MG63 (cell line): Measurements from ENCODE around the gene TUBGCP5. TPM values are rescaled to one million over a fixed set of nuclear protein-coding genes. Genes with fewer than 3 reads are reported as not detected.
A peak's percentile ranks its signal among the peaks of the same experiment; 100 is the strongest.

ENCODE experiments used
- DNase-seq: peaks from one replicate; pipeline ENCODE4 v3.0.0-alpha.2; 2020
- H3K27me3 ChIP-seq: fragments of 250-450 bp; sonication (Bioruptor Pico); 2 replicates; pipeline ENCODE4 v1.5.1; 2020; ENCODE audit warnings: mild to moderate bottlenecking, moderate library complexity
- H3K36me3 ChIP-seq: fragments of 250-450 bp; sonication (Bioruptor Pico); 2 replicates; pipeline ENCODE4 v1.5.1; 2020; ENCODE audit warnings: mild to moderate bottlenecking, moderate library complexity
- H3K4me3 ChIP-seq: fragments of 250-450 bp; sonication (Bioruptor Pico); 2 replicates; pipeline ENCODE4 v1.5.1; 2020; ENCODE audit warnings: mild to moderate bottlenecking, moderate library complexity
- H3K9me3 ChIP-seq: fragments of 250-450 bp; sonication (Bioruptor Pico); 2 replicates; pipeline ENCODE4 v1.5.1; 2020; ENCODE audit warnings: mild to moderate bottlenecking, moderate library complexity
- total RNA-seq: library from RNA; depleted of rRNA; stranded (reverse); fragments of >200 nt; shearing (Covaris generic); gene quantifications from 2 replicates; pipeline ENCODE4 v1.2.3, GENCODE V29; 2014; ENCODE audit warnings: low replicate concordance

TUBGCP5 gene
- total RNA-seq, 1 experiment from 2014 or later: 21.9 TPM

DNA sequence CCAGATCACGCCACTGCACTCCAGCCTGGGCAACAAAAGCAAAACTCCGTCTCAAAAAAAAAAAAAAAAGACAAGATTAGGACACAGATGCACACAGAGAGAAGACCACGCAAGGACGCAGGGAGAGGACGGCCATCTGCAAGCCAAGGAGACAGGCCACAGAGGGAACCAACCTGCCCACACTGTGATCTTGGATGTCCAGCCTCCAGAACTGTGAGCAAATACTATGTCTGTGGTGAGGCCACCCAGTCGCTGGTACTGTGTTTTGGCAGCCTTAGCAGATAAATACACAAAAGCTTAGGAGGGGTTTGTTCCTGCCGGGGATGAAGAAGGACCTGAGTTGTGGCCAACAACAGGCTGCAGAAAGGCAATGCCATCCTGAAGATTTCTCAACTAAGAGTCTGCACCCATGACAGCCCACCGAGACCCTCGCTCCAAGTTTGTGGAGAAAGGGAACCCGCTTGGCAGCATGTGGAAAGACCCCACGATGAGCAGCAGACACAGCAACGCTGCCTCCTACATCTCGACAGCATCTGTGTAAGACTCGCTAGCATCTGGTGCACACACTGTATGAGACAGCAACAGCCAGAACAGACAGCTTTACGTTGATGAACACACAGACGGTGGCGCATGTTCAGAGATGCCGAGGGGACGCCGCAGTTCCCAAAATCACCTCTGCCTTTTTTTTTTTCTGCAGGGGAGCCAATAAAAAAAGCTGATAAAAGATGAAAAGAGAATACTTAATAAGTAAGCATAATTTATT, 72.9 kb downstream of the TUBGCP5 start:
- no peak for DNase-seq
- peaks cover 15% of the 10 kb centered on the region for H3K36me3 ChIP-seq
- H3K27me3 ChIP-seq: no peaks in the 10 kb centered on the region
- H3K9me3 ChIP-seq: peaks cover 13% of the 10 kb centered on the region
- no peak overlapping the region for H3K4me3 ChIP-seq

DNA sequence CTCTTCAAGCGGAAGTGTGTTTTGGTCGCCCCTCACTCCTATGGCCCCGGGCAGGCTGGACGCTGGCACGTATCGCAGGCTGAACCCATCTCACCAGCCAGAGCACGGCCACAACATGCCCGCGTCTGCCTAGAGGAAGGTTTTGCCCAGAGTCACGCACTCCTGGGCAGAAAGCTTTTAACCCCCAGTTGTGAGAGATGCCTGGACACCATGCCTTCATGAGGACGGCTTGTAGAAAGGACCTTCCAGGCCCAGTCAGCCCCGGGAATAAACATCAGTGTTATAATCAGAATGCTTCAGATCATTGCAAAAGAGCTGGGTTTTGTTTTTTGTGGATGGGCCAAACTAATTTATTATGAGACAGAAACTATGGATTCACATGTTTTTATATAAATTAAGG, 75.7 kb downstream of the TUBGCP5 start:
- H3K9me3 ChIP-seq: no peaks in the 10 kb centered on the region
- peaks cover 5% of the 10 kb centered on the region for H3K36me3 ChIP-seq
- H3K27me3 ChIP-seq: no peaks in the 10 kb centered on the region
- DNase-seq: no peak
- H3K4me3 ChIP-seq: no peak overlapping the region

- peaks cover 5% of the 10 kb centered on the region for H3K36me3 ChIP-seq
- no peak overlapping the region for H3K4me3 ChIP-seq
- H3K9me3 ChIP-seq: no peaks in the 10 kb centered on the region
- H3K27me3 ChIP-seq: no peaks in the 10 kb centered on the region
- no peak for DNase-seq
These were observed 76.8 kb downstream of the TUBGCP5 start for GRCh38 chr15:22962611-22963010.

GRCh38 chr15:22961762-22962161, 77.6 kb downstream of the TUBGCP5 start:
- Histone ChIP-seq H3K36me3 (peaks cover 5% of the 10 kb centered on the region), H3K4me3 (no peak overlapping the region), H3K27me3 (no peaks in the 10 kb centered on the region), H3K9me3 (no peaks in the 10 kb centered on the region)
- peak; percentile 31 for DNase-seq

GRCh38 chr15:22960556-22960955, 78.8 kb downstream of the TUBGCP5 start:
- no peak overlapping the region for H3K4me3 ChIP-seq
- peaks cover 5% of the 10 kb centered on the region for H3K36me3 ChIP-seq
- no peaks in the 10 kb centered on the region for H3K27me3 ChIP-seq
- no peaks in the 10 kb centered on the region for H3K9me3 ChIP-seq
- no peak for DNase-seq

DNA sequence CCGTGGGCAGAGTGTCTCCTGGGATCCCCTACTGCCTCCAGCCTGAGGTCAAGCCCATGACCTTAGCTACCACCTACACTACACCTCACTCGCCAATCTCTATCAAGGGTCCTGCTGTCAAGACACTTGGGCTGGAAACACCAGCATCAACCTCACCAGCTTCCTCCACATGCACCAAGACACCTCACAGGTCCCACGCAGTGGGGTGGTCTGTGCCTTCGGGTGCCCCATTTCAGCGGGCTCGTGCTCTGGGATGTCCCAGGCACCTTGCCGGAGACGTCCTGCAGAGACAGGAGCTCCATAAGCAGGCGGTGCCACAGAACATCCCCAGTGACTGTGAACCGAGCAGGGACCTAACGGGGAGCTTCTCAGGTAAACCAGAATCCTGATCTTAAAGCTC, 79.2 kb downstream of the TUBGCP5 start:
- no peak for DNase-seq
- Histone ChIP-seq H3K4me3 (no peak overlapping the region), H3K36me3 (peaks cover 5% of the 10 kb centered on the region), H3K27me3 (no peaks in the 10 kb centered on the region), H3K9me3 (no peaks in the 10 kb centered on the region)

- no peak for DNase-seq
These were observed 79.9 kb downstream of the TUBGCP5 start for GRCh38 chr15:22959321-22960101.

DNA sequence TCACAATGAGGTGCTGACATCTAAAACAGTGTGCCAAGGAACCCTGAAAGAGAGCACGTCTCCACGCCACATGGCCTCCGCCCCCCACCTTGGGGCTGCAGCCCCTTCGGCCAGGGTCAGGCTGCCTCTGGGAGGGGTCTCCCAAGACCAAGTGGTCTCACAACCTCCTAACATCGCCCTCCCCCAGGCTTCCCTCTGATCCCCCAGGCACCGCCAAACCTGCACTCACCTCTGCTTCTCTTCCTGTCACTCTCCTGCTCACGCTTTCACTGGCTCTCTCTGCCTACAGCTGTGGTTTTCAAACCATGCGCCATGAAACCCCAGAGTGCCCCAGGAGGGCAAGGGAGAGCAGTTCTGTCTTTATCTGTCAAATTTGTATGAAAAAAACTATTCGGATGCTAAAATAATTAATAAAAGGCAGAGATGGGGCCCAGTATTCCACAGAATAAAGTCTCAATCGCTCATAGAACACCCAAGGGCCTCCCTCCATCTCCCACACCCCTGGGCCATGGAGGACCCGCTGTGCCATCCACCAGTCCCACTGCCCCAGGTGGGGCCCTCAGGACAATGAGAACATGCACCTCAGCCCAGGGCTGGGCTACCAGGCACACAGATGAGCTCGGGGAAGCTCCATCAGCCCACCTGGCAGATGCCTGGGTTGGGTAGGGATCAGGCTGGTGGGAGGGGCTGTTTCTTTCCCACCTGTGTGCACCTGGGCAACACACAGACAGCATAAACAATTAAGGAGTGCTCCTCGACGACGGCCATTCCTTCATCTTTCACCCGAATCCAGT, 80.7 kb downstream of the TUBGCP5 start:
- no peak for DNase-seq
- Histone ChIP-seq H3K27me3 (no peaks in the 10 kb centered on the region), H3K9me3 (no peaks in the 10 kb centered on the region), H3K4me3 (no peak overlapping the region), H3K36me3 (peaks cover 3% of the 10 kb centered on the region; the same call in 1 of the 2 replicates)

More at GRCh38 chr15:22959321-22960101, 79.9 kb downstream of the TUBGCP5 start:
- H3K9me3 ChIP-seq: no peaks in the 10 kb centered on the region
- H3K27me3 ChIP-seq: no peaks in the 10 kb centered on the region
- peaks cover 3% of the 10 kb centered on the region; the same call in 1 of the 2 replicates for H3K36me3 ChIP-seq
- H3K4me3 ChIP-seq: no peak overlapping the region

- no peak overlapping the region for H3K4me3 ChIP-seq
- H3K9me3 ChIP-seq: no peaks in the 10 kb centered on the region
- H3K27me3 ChIP-seq: no peaks in the 10 kb centered on the region
- H3K36me3 ChIP-seq: no peaks in the 10 kb centered on the region
- no peak for DNase-seq
These were observed 82.5 kb downstream of the TUBGCP5 start for GRCh38 chr15:22956978-22957260.

DNA sequence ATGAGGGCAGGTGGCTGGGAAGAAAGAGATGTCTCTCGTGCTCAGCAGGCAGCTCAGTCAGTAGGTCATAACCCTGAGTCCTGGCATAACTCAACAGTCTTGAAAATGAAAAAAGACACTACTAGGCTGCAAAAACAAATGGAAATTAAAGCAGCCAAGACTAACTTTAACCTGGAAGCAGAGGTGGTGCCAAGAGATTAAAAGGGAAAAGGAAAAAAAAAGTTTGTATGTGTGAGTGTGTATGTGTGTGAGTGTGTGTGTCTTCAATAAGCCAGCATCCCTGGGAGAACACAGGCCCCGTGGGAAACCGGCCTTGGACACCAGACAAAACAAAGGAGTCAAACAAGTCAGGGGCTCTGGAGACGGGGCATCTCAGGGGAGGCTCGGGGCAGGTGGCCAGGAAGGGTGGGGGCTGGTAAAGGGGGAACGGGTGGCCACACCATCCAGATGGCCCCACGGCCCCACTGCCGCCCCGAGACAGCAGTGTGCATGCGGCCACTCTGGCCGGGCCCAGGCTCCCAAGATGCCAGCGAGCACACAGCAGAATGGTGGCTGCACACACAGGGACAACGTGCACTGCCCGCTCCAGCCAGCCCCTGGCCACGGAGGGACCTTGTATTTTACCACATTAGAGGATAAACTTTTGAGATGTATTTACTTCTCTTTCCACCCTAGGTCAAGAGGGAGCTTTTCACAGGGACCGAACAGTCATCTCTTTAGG, 83.0 kb downstream of the TUBGCP5 start:
- H3K36me3 ChIP-seq: no peaks in the 10 kb centered on the region
- no peaks in the 10 kb centered on the region for H3K9me3 ChIP-seq
- no peak overlapping the region for H3K4me3 ChIP-seq
- DNase-seq: no peak
- no peaks in the 10 kb centered on the region for H3K27me3 ChIP-seq

- Histone ChIP-seq H3K27me3 (no peaks in the 10 kb centered on the region), H3K36me3 (no peaks in the 10 kb centered on the region), H3K9me3 (no peaks in the 10 kb centered on the region), H3K4me3 (no peak overlapping the region)
- no peak for DNase-seq
These were observed 83.7 kb downstream of the TUBGCP5 start for GRCh38 chr15:22955544-22956119.

- H3K36me3 ChIP-seq: no peaks in the 10 kb centered on the region
- no peaks in the 10 kb centered on the region for H3K27me3 ChIP-seq
- DNase-seq: no peak
- H3K4me3 ChIP-seq: no peak overlapping the region
- no peaks in the 10 kb centered on the region for H3K9me3 ChIP-seq
These were observed 84.4 kb downstream of the TUBGCP5 start for GRCh38 chr15:22954798-22955543.

- H3K36me3 ChIP-seq: no peaks in the 10 kb centered on the region
- no peaks in the 10 kb centered on the region for H3K27me3 ChIP-seq
- H3K4me3 ChIP-seq: no peak overlapping the region
- H3K9me3 ChIP-seq: no peaks in the 10 kb centered on the region
- DNase-seq: no peak
These were observed 85.0 kb downstream of the TUBGCP5 start for GRCh38 chr15:22954326-22954725.

DNA sequence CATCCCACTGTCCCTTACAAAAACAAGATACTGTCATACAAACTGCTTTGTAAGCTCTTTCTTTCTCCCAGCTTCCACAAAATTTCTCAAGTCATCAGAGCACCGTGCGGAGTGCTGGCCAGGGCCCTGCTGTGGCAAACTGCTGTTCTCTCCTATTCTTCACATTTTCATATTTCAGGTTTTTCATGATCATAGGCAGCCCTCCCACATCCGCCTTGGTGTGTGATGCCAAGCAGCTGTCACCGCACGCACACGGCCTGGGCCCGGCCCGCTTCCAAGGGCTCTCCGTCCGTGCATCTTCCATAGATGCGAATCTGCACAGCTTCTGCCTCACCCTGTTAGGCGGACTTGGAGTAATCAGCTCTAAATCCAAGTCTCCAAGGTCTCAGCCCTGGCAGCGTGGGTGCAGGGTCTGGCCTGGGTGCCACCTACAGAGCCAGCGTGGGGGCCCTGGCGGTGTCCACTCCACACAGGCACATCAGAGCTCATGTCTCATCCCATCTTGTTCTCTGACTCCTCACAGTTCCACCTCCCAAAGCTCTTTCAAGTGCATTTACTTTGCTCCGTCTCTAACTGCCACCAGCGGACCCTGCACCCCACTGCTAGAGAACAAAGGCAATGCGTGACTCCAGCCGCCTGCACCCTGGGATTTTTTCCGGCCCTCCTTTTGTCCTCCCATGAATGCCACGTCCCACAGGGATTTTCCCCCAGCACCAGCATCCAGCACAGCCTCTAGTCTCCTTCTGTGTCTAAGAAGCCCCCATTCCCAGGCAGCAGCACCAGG, 86.4 kb downstream of the TUBGCP5 start:
- no peak overlapping the region for H3K4me3 ChIP-seq
- DNase-seq: no peak

More for the DNA sequence above, 86.4 kb downstream of the TUBGCP5 start:
- no peaks in the 10 kb centered on the region for H3K36me3 ChIP-seq
- H3K9me3 ChIP-seq: no peaks in the 10 kb centered on the region
- H3K27me3 ChIP-seq: no peaks in the 10 kb centered on the region
